Keratinocyte (primary cell): Measurements from ENCODE around the gene SLC22A1. TPM values are rescaled to one million over a fixed set of nuclear protein-coding genes. Genes with fewer than 3 reads are reported as not detected.

Experiments
- DNase-seq: peaks from one replicate; pipeline ENCODE4 v3.0.0-alpha.2; 2011; ENCODE audit warnings: low read depth, missing footprints, low spot score
- FAIRE-seq: peaks from 2 replicates; lab custom pipeline; 2011; peaks lifted over from hg19 to GRCh38; lab: Jason Lieb, UNC
- H2AFZ ChIP-seq: 2 replicates; pipeline ENCODE4 v1.6.0; 2012; ENCODE audit warnings: low read length, control low read depth, inconsistent platforms; ENCODE audit not compliant: control insufficient read depth
- H3K27ac ChIP-seq: 2 replicates; pipeline ENCODE4 v1.5.1; 2011; ENCODE audit warnings: low read length; ENCODE audit not compliant: control insufficient read depth, insufficient read depth
- H3K27me3 ChIP-seq: 3 replicates; pipeline ENCODE4 v1.6.0; 2011; ENCODE audit warnings: low read length; ENCODE audit not compliant: control insufficient read depth, insufficient read depth; ENCODE audit errors: extremely low read depth
- H3K36me3 ChIP-seq, 2 experiments: 2 replicates in 1 of 2; 3 replicates in 1 of 2; pipeline ENCODE4 v1.5.1; 2011; ENCODE audit warnings: low read length in 2 of 2, mild to moderate bottlenecking in 1 of 2; ENCODE audit not compliant: control insufficient read depth in 2 of 2, insufficient read depth in 2 of 2; ENCODE audit errors: extremely low read depth in 1 of 2
- H3K4me1 ChIP-seq: 3 replicates; pipeline ENCODE4 v1.5.1; 2011; ENCODE audit warnings: low read length; ENCODE audit not compliant: control insufficient read depth, insufficient read depth; ENCODE audit errors: extremely low read depth
- H3K4me2 ChIP-seq: 3 replicates; pipeline ENCODE4 v1.6.0; 2011; ENCODE audit warnings: low read depth, low read length; ENCODE audit not compliant: control insufficient read depth, insufficient read depth; ENCODE audit errors: extremely low read depth
- H3K4me3 ChIP-seq, 3 experiments: fragments of 200-600 bp in 1 of 3; sonication (generic) in 1 of 3; 2 replicates in 2 of 3; 3 replicates in 1 of 3; pipeline ENCODE4 v1.5.1; 2011 to 2016; ENCODE audit warnings: low read length in 3 of 3, mild to moderate bottlenecking in 3 of 3, control low read depth in 2 of 3, inconsistent platforms in 1 of 3, low read depth in 1 of 3, mixed read lengths in 1 of 3, mixed run types in 1 of 3, moderate library complexity in 1 of 3; ENCODE audit not compliant: control insufficient read depth in 2 of 3, insufficient read depth in 2 of 3; ENCODE audit errors: extremely low read depth in 1 of 3
- H3K79me2 ChIP-seq: 2 replicates; pipeline ENCODE4 v1.6.0; 2012; ENCODE audit warnings: low read length; ENCODE audit not compliant: control insufficient read depth, insufficient read depth
- H3K9ac ChIP-seq: 3 replicates; pipeline ENCODE4 v1.6.0; 2011; ENCODE audit warnings: low read length; ENCODE audit not compliant: control insufficient read depth, insufficient read depth; ENCODE audit errors: extremely low read depth
- H3K9me1 ChIP-seq: 3 replicates; pipeline ENCODE4 v1.6.0; 2011; ENCODE audit warnings: low read length; ENCODE audit not compliant: control insufficient read depth, insufficient read depth; ENCODE audit errors: extremely low read depth
- H3K9me3 ChIP-seq: 2 replicates; pipeline ENCODE4 v1.5.1; 2012; ENCODE audit warnings: low read depth, low read length; ENCODE audit not compliant: control insufficient read depth
- H4K20me1 ChIP-seq: 3 replicates; pipeline ENCODE4 v1.6.0; 2011; ENCODE audit warnings: low read length; ENCODE audit not compliant: control insufficient read depth, insufficient read depth; ENCODE audit errors: extremely low read depth
- EZH2 ChIP-seq: IDR thresholded peaks from one replicate; pipeline ENCODE4 v1.6.1; 2012; ENCODE audit warnings: inconsistent platforms, mild to moderate bottlenecking, low read length, moderate library complexity
- dilution Hi-C: fragments of 300-500 bp; cut with MboI; formaldehyde crosslinking; loops from one replicate; pipeline ENCODE4 v1.7.0; 2020; ENCODE audit warnings: low sequenced_read_pairs; ENCODE audit not compliant: extremely low pct_ligation_motif_present
- polyA plus RNA-seq, 5 experiments: library from polyadenylated mRNA; depleted of rRNA in 3 of 5; stranded (reverse) in 3 of 5; stranded (forward) in 1 of 5; unstranded in 1 of 5; fragments of >200 nt; gene quantifications; 1 replicate in 1 of 5; 2 replicates in 3 of 5; 3 replicates in 1 of 5; pipeline versions ENCODE4 v1.2.1 to v1.2.3, GENCODE V29; 2011 to 2012; ENCODE audit warnings: missing spikeins in 2 of 5, low read depth in 1 of 5, low replicate concordance in 1 of 5
- TF ChIP-seq, protein P1 (sequence below), 3 experiments: IDR thresholded peaks in 1 of 3; conservative IDR thresholded peaks in 1 of 3; optimal IDR thresholded peaks in 1 of 3; 2 replicates in 2 of 3; 3 replicates in 1 of 3; pipeline versions ENCODE3 to v1.5.1; 2011; ENCODE audit warnings: low read length in 3 of 3, mild to moderate bottlenecking in 3 of 3, moderate library complexity in 2 of 3, control low read depth in 1 of 3, inconsistent platforms in 1 of 3; ENCODE audit not compliant: insufficient read depth in 2 of 3; ENCODE audit errors: extremely low read depth in 1 of 3

SLC22A1 gene
- polyA plus RNA-seq, 1 donor (not counting 4 experiments of a cell fraction or from before 2014, with no cell fraction given) = 0.76 TPM

DNA sequence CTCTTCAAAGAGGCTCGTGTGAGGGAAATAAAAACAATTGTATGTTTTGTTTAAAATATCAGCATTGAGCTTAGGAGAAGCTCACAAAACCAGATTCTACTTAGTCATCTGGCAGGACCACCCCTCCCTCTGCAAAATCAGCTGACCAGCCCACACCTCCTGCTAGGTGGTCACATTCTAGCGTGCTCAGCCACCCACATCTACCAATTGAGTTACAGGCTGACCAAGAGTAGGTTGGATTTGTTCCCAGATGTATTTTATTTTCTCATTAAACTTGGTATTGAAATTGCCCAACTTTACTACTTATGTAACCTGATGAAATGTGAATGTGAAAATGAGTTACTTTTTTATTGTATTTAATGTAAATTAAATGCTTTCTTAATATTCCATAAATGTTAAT is 80.8 kb downstream of the SLC22A1 start:
- Histone ChIP-seq H3K4me3 (no peak overlapping the region), H3K9me3 (no peaks in the 10 kb centered on the region), H3K36me3 (no peaks in the 10 kb centered on the region), H3K4me2 (no peak overlapping the region), H3K9ac (no peak overlapping the region), H3K27ac (no peak overlapping the region), H3K4me1 (no peaks in the 10 kb centered on the region), H4K20me1 (no peaks in the 10 kb centered on the region), H3K27me3 (no peaks in the 10 kb centered on the region), H3K79me2 (no peaks in the 10 kb centered on the region), H2AFZ (no peak overlapping the region), H3K9me1 (no peaks in the 10 kb centered on the region)
- FAIRE-seq = no peak
- dilution Hi-C loops = no loop called here
- no peak for DNase-seq
- TF ChIP-seq, protein P1, sequence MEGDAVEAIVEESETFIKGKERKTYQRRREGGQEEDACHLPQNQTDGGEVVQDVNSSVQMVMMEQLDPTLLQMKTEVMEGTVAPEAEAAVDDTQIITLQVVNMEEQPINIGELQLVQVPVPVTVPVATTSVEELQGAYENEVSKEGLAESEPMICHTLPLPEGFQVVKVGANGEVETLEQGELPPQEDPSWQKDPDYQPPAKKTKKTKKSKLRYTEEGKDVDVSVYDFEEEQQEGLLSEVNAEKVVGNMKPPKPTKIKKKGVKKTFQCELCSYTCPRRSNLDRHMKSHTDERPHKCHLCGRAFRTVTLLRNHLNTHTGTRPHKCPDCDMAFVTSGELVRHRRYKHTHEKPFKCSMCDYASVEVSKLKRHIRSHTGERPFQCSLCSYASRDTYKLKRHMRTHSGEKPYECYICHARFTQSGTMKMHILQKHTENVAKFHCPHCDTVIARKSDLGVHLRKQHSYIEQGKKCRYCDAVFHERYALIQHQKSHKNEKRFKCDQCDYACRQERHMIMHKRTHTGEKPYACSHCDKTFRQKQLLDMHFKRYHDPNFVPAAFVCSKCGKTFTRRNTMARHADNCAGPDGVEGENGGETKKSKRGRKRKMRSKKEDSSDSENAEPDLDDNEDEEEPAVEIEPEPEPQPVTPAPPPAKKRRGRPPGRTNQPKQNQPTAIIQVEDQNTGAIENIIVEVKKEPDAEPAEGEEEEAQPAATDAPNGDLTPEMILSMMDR (optimal IDR thresholded peaks at IDR 0.05 in 1 of 3, IDR thresholded peaks at IDR 0.05 in 1 of 3, conservative IDR thresholded peaks at IDR 0.05 in 1 of 3; ENCODE audit: extremely low read depth in 1 of 3, insufficient read depth in 2 of 3, low read length in 3 of 3) = no peak
- no peak for TF ChIP-seq EZH2

DNA sequence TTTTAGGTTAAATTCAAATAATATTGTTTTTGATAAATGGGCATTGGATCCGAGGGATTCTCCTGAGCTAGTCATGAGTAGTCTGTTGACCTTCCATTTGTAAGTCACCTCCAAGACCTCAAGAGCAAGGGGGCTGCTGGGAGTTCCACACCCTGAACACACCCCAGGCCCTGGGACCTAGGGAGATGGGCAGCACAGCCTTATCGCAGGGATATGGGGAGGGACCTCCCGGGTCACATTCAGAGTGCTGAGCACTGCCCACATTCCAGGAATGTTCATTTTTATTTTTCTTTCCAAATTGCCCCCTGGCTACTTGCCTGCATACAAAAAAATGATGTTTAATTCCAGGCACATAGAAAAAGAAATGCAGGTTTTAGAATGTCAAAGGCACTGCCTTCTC is 81.5 kb downstream of the SLC22A1 start:
- H3K27ac ChIP-seq = no peak overlapping the region
- H4K20me1 ChIP-seq = no peaks in the 10 kb centered on the region
- TF ChIP-seq, protein P1 (optimal IDR thresholded peaks at IDR 0.05 in 1 of 3, IDR thresholded peaks at IDR 0.05 in 1 of 3, conservative IDR thresholded peaks at IDR 0.05 in 1 of 3; ENCODE audit: extremely low read depth in 1 of 3, insufficient read depth in 2 of 3, low read length in 3 of 3) = no peak
- no peak for TF ChIP-seq EZH2
- no peak overlapping the region for H2AFZ ChIP-seq
- H3K4me1 ChIP-seq = no peaks in the 10 kb centered on the region
- H3K9ac ChIP-seq = no peak overlapping the region
- H3K4me3 ChIP-seq = no peak overlapping the region
- H3K36me3 ChIP-seq = no peaks in the 10 kb centered on the region
- no peak overlapping the region for H3K4me2 ChIP-seq
- no peaks in the 10 kb centered on the region for H3K27me3 ChIP-seq
- H3K9me1 ChIP-seq = no peaks in the 10 kb centered on the region
- dilution Hi-C loops = no loop called here
- H3K79me2 ChIP-seq = no peaks in the 10 kb centered on the region
- no peak for DNase-seq
- H3K9me3 ChIP-seq = no peaks in the 10 kb centered on the region
- no peak for FAIRE-seq
